ENCODE results near the gene FOXL1.

Gene FOXL1

DNA sequence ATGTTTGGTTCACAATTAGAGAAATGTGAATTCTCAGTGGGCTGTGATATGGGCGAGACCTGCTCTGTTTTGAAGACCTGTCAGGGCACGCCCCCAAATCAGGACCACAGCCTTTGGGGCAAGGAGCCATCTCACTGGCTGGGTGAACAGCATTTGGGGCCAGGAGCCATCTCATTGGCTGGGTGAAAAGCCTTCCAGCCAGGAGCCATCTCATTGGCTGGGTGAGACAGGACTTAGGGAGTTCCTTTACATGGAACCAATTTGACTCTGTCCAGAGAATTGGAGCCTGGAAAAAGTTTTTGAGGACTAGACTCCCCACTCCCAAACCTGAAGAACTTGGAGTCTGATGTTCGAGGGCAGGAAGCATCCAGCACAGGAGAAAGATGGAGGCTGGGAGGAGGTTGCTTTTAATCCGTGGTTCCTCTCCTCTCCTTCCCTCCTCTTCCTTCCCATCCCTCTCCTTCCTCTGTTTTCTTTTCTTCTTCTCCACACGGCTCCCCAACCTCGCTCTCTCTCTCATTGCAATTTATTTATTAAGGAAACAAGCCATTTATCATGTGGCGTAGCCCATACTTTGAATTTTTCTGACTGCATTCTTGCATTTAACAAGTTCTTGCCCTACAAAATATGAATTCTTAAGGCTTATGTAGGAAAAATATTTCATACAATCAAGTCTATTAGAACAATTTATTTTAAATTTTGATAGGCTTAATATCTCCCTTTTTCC lies 19.7 kb downstream of the FOXL1 start:
- Histone ChIP-seq H3K9me2 (replicated peaks; ENCODE audit: control insufficient read depth, low read length) (no peaks in the 10 kb centered on the region), H4K20me1 (ENCODE audit: control insufficient read depth, insufficient read depth, low read depth, low read length) (no peaks in the 10 kb centered on the region), H3K4me1 (ENCODE audit: control insufficient read depth, low read length) (no peaks in the 10 kb centered on the region)

GRCh38 chr16:86598607-86599565 lies 20.5 kb downstream of the FOXL1 start:
- H3K27me3 ChIP-seq (ENCODE audit: control insufficient read depth, low read length) = peaks cover 2% of the 10 kb centered on the region; the same call in 1 of the 2 replicates
- no peak overlapping the region for H3K4me2 ChIP-seq (ENCODE audit: low read length)
- TF ChIP-seq, protein P1, sequence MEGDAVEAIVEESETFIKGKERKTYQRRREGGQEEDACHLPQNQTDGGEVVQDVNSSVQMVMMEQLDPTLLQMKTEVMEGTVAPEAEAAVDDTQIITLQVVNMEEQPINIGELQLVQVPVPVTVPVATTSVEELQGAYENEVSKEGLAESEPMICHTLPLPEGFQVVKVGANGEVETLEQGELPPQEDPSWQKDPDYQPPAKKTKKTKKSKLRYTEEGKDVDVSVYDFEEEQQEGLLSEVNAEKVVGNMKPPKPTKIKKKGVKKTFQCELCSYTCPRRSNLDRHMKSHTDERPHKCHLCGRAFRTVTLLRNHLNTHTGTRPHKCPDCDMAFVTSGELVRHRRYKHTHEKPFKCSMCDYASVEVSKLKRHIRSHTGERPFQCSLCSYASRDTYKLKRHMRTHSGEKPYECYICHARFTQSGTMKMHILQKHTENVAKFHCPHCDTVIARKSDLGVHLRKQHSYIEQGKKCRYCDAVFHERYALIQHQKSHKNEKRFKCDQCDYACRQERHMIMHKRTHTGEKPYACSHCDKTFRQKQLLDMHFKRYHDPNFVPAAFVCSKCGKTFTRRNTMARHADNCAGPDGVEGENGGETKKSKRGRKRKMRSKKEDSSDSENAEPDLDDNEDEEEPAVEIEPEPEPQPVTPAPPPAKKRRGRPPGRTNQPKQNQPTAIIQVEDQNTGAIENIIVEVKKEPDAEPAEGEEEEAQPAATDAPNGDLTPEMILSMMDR (IDR thresholded peaks at IDR 0.05; ENCODE audit: low read depth, low read length, poor library complexity, severe bottlenecking) = no peak
- TF ChIP-seq EZH2phosphoT487 (IDR thresholded peaks at IDR 0.05; ENCODE audit: borderline replicate concordance, low read length) = no peak
- H3K79me2 ChIP-seq (ENCODE audit: control insufficient read depth, low read length) = no peaks in the 10 kb centered on the region
- H4K20me1 ChIP-seq (ENCODE audit: control insufficient read depth, insufficient read depth, low read depth, low read length) = no peaks in the 10 kb centered on the region
- no peaks in the 10 kb centered on the region for H3F3A ChIP-seq (ENCODE audit: control insufficient read depth, insufficient read depth)
- no peaks in the 10 kb centered on the region for H3K9me3 ChIP-seq (ENCODE audit: control insufficient read depth, insufficient read depth, low read length)
- no peak overlapping the region for H3K4me3 ChIP-seq (ENCODE audit: low read length)
- no peaks in the 10 kb centered on the region for H3K36me3 ChIP-seq (ENCODE audit: control insufficient read depth, low read length)
- H3K27ac ChIP-seq (ENCODE audit: low read depth, low read length) = no peak overlapping the region
- H3K9me2 ChIP-seq (replicated peaks; ENCODE audit: control insufficient read depth, low read length) = no peaks in the 10 kb centered on the region
- no peaks in the 10 kb centered on the region for H3K4me1 ChIP-seq (ENCODE audit: control insufficient read depth, low read length)

More for the DNA sequence above, 19.7 kb downstream of the FOXL1 start:
- Histone ChIP-seq H3K9me3 (ENCODE audit: control insufficient read depth, insufficient read depth, low read length) (no peaks in the 10 kb centered on the region), H3F3A (ENCODE audit: control insufficient read depth, insufficient read depth) (no peaks in the 10 kb centered on the region), H3K27me3 (ENCODE audit: control insufficient read depth, low read length) (peaks cover 10% of the 10 kb centered on the region; the same call in 1 of the 2 replicates), H3K36me3 (ENCODE audit: control insufficient read depth, low read length) (no peaks in the 10 kb centered on the region), H3K4me3 (ENCODE audit: low read length) (no peak overlapping the region), H3K27ac (ENCODE audit: low read depth, low read length) (no peak overlapping the region), H3K79me2 (ENCODE audit: control insufficient read depth, low read length) (no peaks in the 10 kb centered on the region), H3K4me2 (ENCODE audit: low read length) (no peak overlapping the region)
- TF ChIP-seq, protein P1 (IDR thresholded peaks at IDR 0.05; ENCODE audit: low read depth, low read length, poor library complexity, severe bottlenecking) = no peak
- TF ChIP-seq EZH2phosphoT487 (IDR thresholded peaks at IDR 0.05; ENCODE audit: borderline replicate concordance, low read length) = no peak

- TF ChIP-seq EZH2phosphoT487 (IDR thresholded peaks at IDR 0.05; ENCODE audit: borderline replicate concordance, low read length) = no peak
- TF ChIP-seq, protein P1 (IDR thresholded peaks at IDR 0.05; ENCODE audit: low read depth, low read length, poor library complexity, severe bottlenecking) = no peak
- H3F3A ChIP-seq (ENCODE audit: control insufficient read depth, insufficient read depth) = no peaks in the 10 kb centered on the region
- H3K79me2 ChIP-seq (ENCODE audit: control insufficient read depth, low read length) = no peaks in the 10 kb centered on the region
- no peaks in the 10 kb centered on the region for H3K27me3 ChIP-seq (ENCODE audit: control insufficient read depth, low read length)
- no peaks in the 10 kb centered on the region for H3K36me3 ChIP-seq (ENCODE audit: control insufficient read depth, low read length)
- H3K4me1 ChIP-seq (ENCODE audit: control insufficient read depth, low read length) = no peaks in the 10 kb centered on the region
- H3K4me2 ChIP-seq (ENCODE audit: low read length) = no peak overlapping the region
- H3K9me2 ChIP-seq (replicated peaks; ENCODE audit: control insufficient read depth, low read length) = no peaks in the 10 kb centered on the region
- no peak overlapping the region for H3K27ac ChIP-seq (ENCODE audit: low read depth, low read length)
- no peaks in the 10 kb centered on the region for H4K20me1 ChIP-seq (ENCODE audit: control insufficient read depth, insufficient read depth, low read depth, low read length)
- H3K4me3 ChIP-seq (ENCODE audit: low read length) = no peak overlapping the region
- H3K9me3 ChIP-seq (ENCODE audit: control insufficient read depth, insufficient read depth, low read length) = no peaks in the 10 kb centered on the region
These were observed 23.0 kb downstream of the FOXL1 start for GRCh38 chr16:86601356-86601755.
